ENCODE measurements around the gene PTGDR.

Gene PTGDR

DNA sequence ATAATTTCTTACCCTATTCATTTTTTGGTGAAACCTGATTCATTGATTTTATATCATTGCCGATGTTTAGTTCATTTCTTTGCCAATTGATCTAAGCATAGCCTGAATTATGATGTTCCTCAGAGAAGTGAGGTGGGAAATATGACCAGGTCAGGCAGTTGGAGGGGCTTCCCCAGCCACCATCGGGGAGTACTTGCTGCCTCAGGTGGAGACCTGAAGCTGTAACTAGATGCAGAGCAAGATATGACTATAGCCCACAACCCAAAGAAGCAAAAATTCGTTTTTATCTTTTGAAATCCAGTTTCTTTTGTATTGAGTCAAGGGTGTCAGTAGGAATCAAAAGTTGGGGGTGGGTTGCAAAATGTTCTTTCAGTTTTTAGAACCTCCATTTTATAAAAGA lies 7.9 kb downstream of the PTGDR start:
- no peak overlapping the region for H3K27ac ChIP-seq (ENCODE audit: poor library complexity, severe bottlenecking)
- no peak for TF ChIP-seq CTCF (IDR thresholded peaks at IDR 0.05; ENCODE audit: poor library complexity, severe bottlenecking)
- no peaks in the 10 kb centered on the region for H3K36me3 ChIP-seq (ENCODE audit: low read depth)
- H3K27me3 ChIP-seq (ENCODE audit: insufficient read depth, poor library complexity, severe bottlenecking): peaks cover 17% of the 10 kb centered on the region
- ATAC-seq (ENCODE audit: low read depth): no peak
- peaks cover 12% of the 10 kb centered on the region for H3K4me1 ChIP-seq (ENCODE audit: insufficient read depth, poor library complexity, severe bottlenecking)
- no peak overlapping the region for H3K4me3 ChIP-seq (ENCODE audit: severe bottlenecking)
- no peak for DNase-seq (ENCODE audit: low spot score)
- H3K9me3 ChIP-seq (ENCODE audit: severe bottlenecking): no peaks in the 10 kb centered on the region

DNA sequence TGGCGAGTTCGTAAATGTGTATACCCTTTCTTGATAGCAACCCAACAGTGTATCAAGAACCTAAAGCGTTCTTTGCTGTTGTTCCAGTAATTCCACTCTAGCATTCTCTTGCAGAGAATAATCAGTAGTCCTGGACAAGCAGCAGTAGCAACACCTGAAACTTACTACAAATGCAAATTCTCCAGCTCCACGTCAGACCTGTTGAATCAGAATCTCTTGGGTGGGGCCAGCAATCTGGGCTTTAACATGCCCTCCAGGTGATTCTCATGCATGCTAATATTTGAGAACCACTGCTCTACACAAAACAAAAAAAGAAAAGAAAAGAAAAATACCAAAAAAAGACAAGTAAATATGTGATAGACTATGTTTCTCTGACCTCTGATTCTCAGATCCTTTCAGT lies 10.1 kb downstream of the PTGDR start:
- Histone ChIP-seq H3K4me1 (ENCODE audit: insufficient read depth, poor library complexity, severe bottlenecking) (peaks cover 12% of the 10 kb centered on the region), H3K4me3 (ENCODE audit: severe bottlenecking) (no peak overlapping the region), H3K27me3 (ENCODE audit: insufficient read depth, poor library complexity, severe bottlenecking) (no peaks in the 10 kb centered on the region), H3K36me3 (ENCODE audit: low read depth) (no peaks in the 10 kb centered on the region), H3K9me3 (ENCODE audit: severe bottlenecking) (no peaks in the 10 kb centered on the region), H3K27ac (ENCODE audit: poor library complexity, severe bottlenecking) (no peak overlapping the region)
- DNase-seq (ENCODE audit: low spot score) (no peak), ATAC-seq (ENCODE audit: low read depth) (peak; percentile 52; the same call in 1 of the 3 replicates)
- TF ChIP-seq CTCF (IDR thresholded peaks at IDR 0.05; ENCODE audit: poor library complexity, severe bottlenecking): no peak

DNA sequence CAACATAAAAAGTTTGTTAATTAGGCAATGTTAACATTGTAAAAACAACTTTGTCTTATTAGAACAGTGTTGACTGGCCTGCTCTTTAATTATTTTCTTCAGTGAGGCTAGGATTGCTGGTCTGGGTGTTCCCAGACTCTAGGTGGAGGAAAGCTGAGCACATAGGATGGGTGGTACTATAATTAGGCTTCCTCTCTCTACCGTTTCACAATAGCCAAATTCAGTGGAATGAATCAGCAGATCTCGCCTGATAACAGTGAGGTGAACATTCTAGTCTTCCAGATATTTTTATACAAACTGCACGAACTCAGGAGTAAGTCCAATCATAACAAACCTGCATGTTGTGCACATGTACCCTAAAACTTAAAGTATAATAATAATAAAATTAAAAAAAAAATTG lies 11.9 kb downstream of the PTGDR start:
- Histone ChIP-seq H3K27me3 (ENCODE audit: insufficient read depth, poor library complexity, severe bottlenecking) (no peaks in the 10 kb centered on the region), H3K4me1 (ENCODE audit: insufficient read depth, poor library complexity, severe bottlenecking) (peaks cover 12% of the 10 kb centered on the region), H3K27ac (ENCODE audit: poor library complexity, severe bottlenecking) (no peak overlapping the region), H3K36me3 (ENCODE audit: low read depth) (no peaks in the 10 kb centered on the region), H3K4me3 (ENCODE audit: severe bottlenecking) (no peak overlapping the region), H3K9me3 (ENCODE audit: severe bottlenecking) (no peaks in the 10 kb centered on the region)
- ATAC-seq (ENCODE audit: low read depth) (peak; percentile 94), DNase-seq (ENCODE audit: low spot score) (no peak)
- TF ChIP-seq CTCF (IDR thresholded peaks at IDR 0.05; ENCODE audit: poor library complexity, severe bottlenecking): no peak

- Histone ChIP-seq H3K4me3 (ENCODE audit: severe bottlenecking) (no peak overlapping the region), H3K9me3 (ENCODE audit: severe bottlenecking) (no peaks in the 10 kb centered on the region), H3K27ac (ENCODE audit: poor library complexity, severe bottlenecking) (no peak overlapping the region), H3K4me1 (ENCODE audit: insufficient read depth, poor library complexity, severe bottlenecking) (peaks cover 12% of the 10 kb centered on the region), H3K27me3 (ENCODE audit: insufficient read depth, poor library complexity, severe bottlenecking) (no peaks in the 10 kb centered on the region), H3K36me3 (ENCODE audit: low read depth) (no peaks in the 10 kb centered on the region)
- no peak for TF ChIP-seq CTCF (IDR thresholded peaks at IDR 0.05; ENCODE audit: poor library complexity, severe bottlenecking)
- ATAC-seq (ENCODE audit: low read depth) (no peak), DNase-seq (ENCODE audit: low spot score) (no peak)
Observed at GRCh38 chr14:52283099-52283498, 15.6 kb downstream of the PTGDR start.

DNA sequence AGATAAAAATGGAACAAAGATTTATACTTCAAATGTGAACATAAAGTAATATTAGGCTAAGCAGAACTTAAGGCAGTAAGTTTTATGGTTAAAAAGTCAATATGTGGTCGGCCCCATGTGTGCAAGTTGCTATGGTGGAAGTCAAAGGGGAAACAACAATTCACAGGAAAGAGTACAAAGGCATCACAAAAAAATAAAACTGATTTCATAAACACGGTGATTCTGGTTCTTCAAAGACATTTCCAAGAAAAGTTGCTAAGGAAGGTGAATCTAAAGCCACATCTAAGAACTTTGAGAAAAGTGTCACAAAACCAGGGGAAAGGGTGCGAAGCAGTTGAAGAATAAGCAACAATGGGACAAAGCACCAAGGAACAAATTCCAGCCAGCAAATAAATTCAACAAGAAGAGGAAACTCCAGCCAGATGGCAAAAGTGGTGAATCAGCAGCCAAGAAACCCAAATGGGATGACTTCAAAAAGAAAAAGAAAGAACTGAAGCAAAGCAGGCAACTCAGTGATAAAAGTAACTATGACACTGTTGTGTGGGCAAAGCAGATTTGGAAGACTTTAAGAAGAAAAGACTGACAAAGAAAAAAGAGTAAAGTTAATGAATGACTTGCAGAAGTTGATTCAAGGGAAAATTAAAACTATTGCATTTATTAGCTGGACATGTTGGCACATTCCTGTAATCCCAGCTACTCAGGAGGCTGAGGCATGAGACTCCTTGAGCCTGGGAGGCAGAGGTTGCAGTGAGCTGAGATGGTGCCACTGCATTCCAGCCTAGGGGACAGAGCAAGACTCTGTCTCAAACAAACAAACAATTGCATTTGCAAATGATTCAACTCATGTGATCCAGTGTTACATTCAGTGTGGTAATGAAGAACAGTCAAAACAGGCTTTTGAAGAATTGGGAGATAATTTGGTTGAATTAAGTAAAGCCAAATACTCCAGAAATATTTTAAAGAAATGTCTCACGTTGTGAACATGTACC lies 19.5 kb downstream of the PTGDR start:
- ATAC-seq (ENCODE audit: low read depth) (no peak), DNase-seq (ENCODE audit: low spot score) (no peak)
- Histone ChIP-seq H3K9me3 (ENCODE audit: severe bottlenecking) (no peaks in the 10 kb centered on the region), H3K4me3 (ENCODE audit: severe bottlenecking) (no peak overlapping the region), H3K27me3 (ENCODE audit: insufficient read depth, poor library complexity, severe bottlenecking) (no peaks in the 10 kb centered on the region), H3K36me3 (ENCODE audit: low read depth) (no peaks in the 10 kb centered on the region), H3K4me1 (ENCODE audit: insufficient read depth, poor library complexity, severe bottlenecking) (no peaks in the 10 kb centered on the region), H3K27ac (ENCODE audit: poor library complexity, severe bottlenecking) (no peak overlapping the region)
- no peak for TF ChIP-seq CTCF (IDR thresholded peaks at IDR 0.05; ENCODE audit: poor library complexity, severe bottlenecking)
